K562 (cell line): ENCODE data around the gene SLCO3A1. TPM values are rescaled to one million over a fixed set of nuclear protein-coding genes. Genes with fewer than 3 reads are reported as not detected.

Experiments used
- ATAC-seq: fragments of 200-7000 bp; cut with Tn5 transposase; 3 replicates; pipeline ENCODE4 v1.9.1; 2020; ENCODE audit warnings: moderate library complexity
- BruUV-seq: library from RNA; stranded (reverse); fragments of 400-500 nt; replicated peaks from 2 replicates; lab custom pipeline; 2021; lab: Mats Ljungman, UMichigan
- CTCF ChIA-PET: fragments of 300-600 bp; formaldehyde crosslinking; extraction: SDS; loops from one replicate; lab custom pipeline; 2021; ENCODE audit warnings: low intra/inter-chr PET ratio; lab: Yijun Ruan, JAX
- POLR2A ChIA-PET: fragments of 300-600, 350-650 bp; sonication (Branson Sonifier 250); formaldehyde crosslinking; extraction: SDS; loops from one replicate; lab custom pipeline; 2021; ENCODE audit warnings: antibody characterized with exemption, inconsistent platforms; lab: Yijun Ruan, JAX
- DNase-seq, 4 experiments: peaks; one replicate each; pipeline versions ENCODE4 v3.0.0 to v3.0.0-alpha.2; 2011 to 2018; ENCODE audit warnings: low spot score in 3 of 4, mixed read lengths in 3 of 4; ENCODE audit errors: extremely low read depth in 1 of 4
- FAIRE-seq: peaks from 2 replicates; lab custom pipeline; 2011; peaks lifted over from hg19 to GRCh38; lab: Jason Lieb, UNC
- H2AFZ ChIP-seq: 2 replicates; pipeline ENCODE4 v1.6.0; 2011; ENCODE audit warnings: low read depth, low read length, control low read depth, inconsistent platforms
- H3K27ac ChIP-seq: fragments of 200-600 bp; 3 replicates; pipeline ENCODE4 v1.8.0; 2011; ENCODE audit warnings: low read depth, mild to moderate bottlenecking, control low read depth, inconsistent platforms, low read length, moderate library complexity, mixed read lengths; ENCODE audit errors: extremely low read depth
- H3K27me3 ChIP-seq, 2 experiments: fragments of 300-600 bp in 1 of 2; 2 replicates in 1 of 2; 3 replicates in 1 of 2; pipeline versions ENCODE4 v1.6.0 to v1.8.0; 2011; ENCODE audit warnings: inconsistent platforms in 2 of 2, low read length in 2 of 2, mild to moderate bottlenecking in 1 of 2, mixed read lengths in 1 of 2, moderate library complexity in 1 of 2; ENCODE audit not compliant: control insufficient read depth in 2 of 2, insufficient read depth in 2 of 2
- H3K36me3 ChIP-seq: fragments of 300-600 bp; 3 replicates; pipeline ENCODE4 v1.8.0; 2011; ENCODE audit warnings: mild to moderate bottlenecking, low read length, inconsistent platforms; ENCODE audit not compliant: control insufficient read depth, insufficient read depth
- H3K4me1 ChIP-seq, 2 experiments: fragments of 200-600 bp in 1 of 2; replicated peaks in 1 of 2; 2 replicates in 1 of 2; 3 replicates in 1 of 2; pipeline versions ENCODE4 v1.5.1 to v1.8.0; 2011; ENCODE audit warnings: inconsistent platforms in 2 of 2, low read length in 2 of 2, mild to moderate bottlenecking in 1 of 2, mixed read lengths in 1 of 2, moderate library complexity in 1 of 2; ENCODE audit not compliant: control insufficient read depth in 2 of 2, insufficient read depth in 2 of 2
- H3K4me2 ChIP-seq: 2 replicates; pipeline ENCODE4 v1.6.1; 2011; ENCODE audit warnings: low read length, control low read depth, inconsistent platforms, mixed read lengths; ENCODE audit not compliant: insufficient read depth
- H3K4me3 ChIP-seq: fragments of 200-600 bp; sonication (generic), shearing (Covaris generic); 2 replicates; pipeline ENCODE4 v1.5.1; 2016; ENCODE audit warnings: control low read depth, inconsistent platforms
- H3K79me2 ChIP-seq: fragments of 200-600 bp; 3 replicates; pipeline ENCODE4 v1.8.0; 2011; ENCODE audit warnings: low read length, inconsistent platforms; ENCODE audit not compliant: control insufficient read depth, insufficient read depth
- H3K9ac ChIP-seq, 2 experiments: 2 replicates each; pipeline versions ENCODE4 v1.6.0 to v1.6.1; 2011; ENCODE audit warnings: low read depth in 2 of 2, low read length in 2 of 2, control low read depth in 1 of 2, inconsistent platforms in 1 of 2, mild to moderate bottlenecking in 1 of 2, mixed read lengths in 1 of 2; ENCODE audit not compliant: insufficient read depth in 1 of 2
- H3K9me1 ChIP-seq: one replicate; pipeline ENCODE4 v1.6.0; 2011; ENCODE audit warnings: inconsistent platforms, mild to moderate bottlenecking, low read length, moderate library complexity; ENCODE audit not compliant: control insufficient read depth, insufficient read depth
- H3K9me3 ChIP-seq: replicated peaks from 2 replicates; pipeline ENCODE4 v1.5.1; 2011; ENCODE audit warnings: low read depth, low read length, inconsistent platforms; ENCODE audit not compliant: control insufficient read depth, insufficient read depth
- H4K20me1 ChIP-seq: replicated peaks from 2 replicates; pipeline ENCODE4 v1.6.1; 2011; ENCODE audit warnings: low read length, inconsistent platforms, mixed read lengths; ENCODE audit not compliant: control insufficient read depth, insufficient read depth
- CBX5 ChIP-seq: IDR thresholded peaks from 2 replicates; pipeline ENCODE4 v1.6.1; 2014; ENCODE audit warnings: low read depth, borderline replicate concordance
- CXXC5 ChIP-seq: fragments of 250-450 bp; sonication (Bioruptor Pico); IDR thresholded peaks from 2 replicates; pipeline ENCODE4 v1.8.0; 2022; ENCODE audit warnings: inconsistent platforms, mild to moderate bottlenecking, moderate library complexity
- DPF2 ChIP-seq: fragments of 450-650 bp; IDR thresholded peaks from 2 replicates; pipeline ENCODE4 v1.6.1; 2016
- FOXJ3 ChIP-seq: sonication (generic); formaldehyde crosslinking; IDR thresholded peaks from 2 replicates; pipeline ENCODE4 v1.4.0; 2020; ENCODE audit warnings: mild to moderate bottlenecking, missing genetic modification reagents
- KAT8 ChIP-seq: fragments of 450-650 bp; IDR thresholded peaks from 2 replicates; pipeline ENCODE4 v1.6.1; 2016; ENCODE audit warnings: low read depth, mild to moderate bottlenecking
- NR4A1 ChIP-seq, 2 experiments: fragments of 250-450 bp in 1 of 2; fragments of 450-650 bp in 1 of 2; sonication (Bioruptor Pico) in 1 of 2; IDR thresholded peaks; 2 replicates each; pipeline versions ENCODE4 v1.4.0 to v1.6.1; 2016 to 2020; ENCODE audit warnings: mild to moderate bottlenecking in 2 of 2, missing compliant biosample characterization in 1 of 2, missing genetic modification characterization in 1 of 2, moderate library complexity in 1 of 2
- SMC3 ChIP-seq: conservative IDR thresholded peaks from 2 replicates; pipeline ENCODE4 v1.6.1; 2011; ENCODE audit warnings: low read depth, low read length, improper control_type of control experiment; ENCODE audit not compliant: insufficient read depth
- SRF ChIP-seq, 2 experiments: fragments of 250-450, 450-650 bp in 1 of 2; sonication (Bioruptor Pico) in 1 of 2; sonication (generic) in 1 of 2; formaldehyde crosslinking; IDR thresholded peaks; 2 replicates each; pipeline versions ENCODE4 v1.5.0 to v1.5.1; 2020 to 2022; ENCODE audit warnings: mild to moderate bottlenecking in 1 of 2, missing genetic modification reagents in 1 of 2
- TAL1 ChIP-seq: fragments of 450-650 bp; IDR thresholded peaks from 2 replicates; pipeline ENCODE4 v1.6.1; 2016; ENCODE audit warnings: mild to moderate bottlenecking
- ZBTB43 ChIP-seq: sonication (generic); formaldehyde crosslinking; IDR thresholded peaks from 2 replicates; pipeline ENCODE4 v1.8.0; 2023; ENCODE audit warnings: mild to moderate bottlenecking, missing genetic modification reagents
- ZNF57 ChIP-seq: fragments of 450-650 bp; formaldehyde crosslinking; IDR thresholded peaks from 2 replicates; pipeline ENCODE4 v1.4.0; 2020; ENCODE audit warnings: mild to moderate bottlenecking, moderate library complexity
- WGBS: fragments of 100-300 bp; shearing (Covaris generic); methylation state at CpG from one replicate; pipeline ENCODE4 v1.1.6; 2016; ENCODE audit warnings: low coverage, mixed read lengths; ENCODE audit not compliant: insufficient coverage; ENCODE audit errors: missing lambda C conversion rate; 5-methylcytosine and 5-hydroxymethylcytosine counted together
- in situ Hi-C: fragments of 300-500 bp; cut with MboI; formaldehyde crosslinking; loops from 4 replicates; pipeline ENCODE4 v1.15.0; 2018; ENCODE audit warnings: inconsistent platforms, mixed read lengths
- intact Hi-C: fragments of 100-400 bp; cut with micrococcal nuclease; formaldehyde crosslinking; loops from 2 replicates; pipeline ENCODE4 v1.14.2; 2022
- polyA plus RNA-seq, 8 experiments: library from polyadenylated mRNA; depleted of rRNA in 4 of 8; stranded (reverse) in 5 of 8; unstranded in 3 of 8; fragments of >200 nt; fragmentation: Nextera tagmentation in 2 of 8; fragmentation: Illumina TruSeq in 1 of 8; extraction: Ambion mirVana in 2 of 8; extraction: Trizol in 1 of 8; gene quantifications; 2 replicates each; pipeline versions ENCODE4 v1.2.1 to v1.2.3, GENCODE V29; 2011 to 2014; ENCODE audit warnings: inconsistent platforms in 1 of 8, missing spikeins in 1 of 8
- total RNA-seq, 7 experiments: library from RNA; depleted of rRNA in 6 of 7; stranded (reverse); fragments of >200 nt in 6 of 7; fragmentation: Illumina TruSeq in 2 of 7; extraction: Trizol in 2 of 7; gene quantifications; 2 replicates each; pipeline versions ENCODE4 v1.2.1 to v1.2.3, GENCODE V29; 2011 to 2021; ENCODE audit warnings: low replicate concordance in 1 of 7
- TF ChIP-seq, protein P1 (sequence below): fragments of 450-650 bp; IDR thresholded peaks from 2 replicates; pipeline ENCODE4 v1.6.1; 2018; ENCODE audit not compliant: partially characterized antibody

Gene SLCO3A1
- total and polyA plus RNA-seq, 9 of the 15 experiments (the other 6 are each of a cell fraction or from before 2014, with no cell fraction given), result 0.01 to 0.84 (median 0.06) TPM; not detected in 3

- 0% methylated on average over 5 of the region's 5 CpGs for WGBS
- Histone ChIP-seq H3K36me3 (no peaks in the 10 kb centered on the region), H2AFZ (no peak overlapping the region), H4K20me1 (peaks cover 6% of the 10 kb centered on the region; the same call in 1 of the 2 replicates), H3K4me2 (no peak overlapping the region), H3K27me3 (peaks cover 3 to 27% of the 10 kb centered on the region in 2 experiments; a peak in 4 of 5 replicates), H3K4me1 (no peaks in the 10 kb centered on the region), H3K9me3 (no peaks in the 10 kb centered on the region), H3K9me1 (no peaks in the 10 kb centered on the region), H3K9ac (no peak overlapping the region), H3K4me3 (no peak overlapping the region), H3K27ac (no peak overlapping the region), H3K79me2 (no peaks in the 10 kb centered on the region)
- no TSS peak for BruUV-seq
- ChIA-PET CTCF (no interaction called here), POLR2A (no interaction called here)
- in situ Hi-C loops (no loop called here), intact Hi-C loops (no loop called here)
- no peak for ATAC-seq
- no peak for DNase-seq
- no peak for TF ChIP-seq SRF (CRISPR knock-in tag; IDR thresholded peaks at IDR 0.05)
- no peak for TF ChIP-seq SMC3
- no peak for TF ChIP-seq DPF2
- no peak for TF ChIP-seq ZNF57
- TF ChIP-seq TAL1, result no peak
- FAIRE-seq, result no peak
These were observed 275.3 kb downstream of the SLCO3A1 start for GRCh38 chr15:92128788-92129187.

DNA sequence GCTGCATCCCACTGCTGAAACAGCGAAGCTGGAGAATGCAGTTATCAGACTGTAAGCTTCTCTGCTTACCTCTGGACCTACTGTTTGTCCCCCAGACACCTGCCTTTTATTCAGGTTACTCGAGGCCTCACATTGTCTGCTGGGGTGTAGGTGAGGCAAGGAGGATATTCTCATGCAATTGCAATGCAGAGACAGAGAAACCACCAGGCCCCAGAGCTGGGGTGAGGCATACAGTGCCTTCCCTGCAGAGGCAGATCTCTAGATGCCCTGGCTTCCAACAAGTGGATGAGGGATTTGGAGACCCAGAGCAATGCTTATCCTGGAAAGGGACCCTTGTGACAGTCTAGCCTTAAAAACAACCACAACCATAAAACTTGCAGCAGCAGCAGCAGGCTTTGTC, 276.7 kb downstream of the SLCO3A1 start:
- Histone ChIP-seq H3K9ac (no peak overlapping the region), H3K4me2 (no peak overlapping the region), H3K9me3 (no peaks in the 10 kb centered on the region), H3K27ac (no peak overlapping the region), H2AFZ (no peak overlapping the region), H4K20me1 (peaks cover 6% of the 10 kb centered on the region; the same call in 1 of the 2 replicates), H3K4me1 (no peaks in the 10 kb centered on the region), H3K27me3 (peaks cover 3 to 27% of the 10 kb centered on the region in 2 experiments; a peak in 4 of 5 replicates), H3K36me3 (no peaks in the 10 kb centered on the region), H3K4me3 (no peak overlapping the region), H3K9me1 (no peaks in the 10 kb centered on the region), H3K79me2 (no peaks in the 10 kb centered on the region)
- no TSS peak for BruUV-seq
- ChIA-PET CTCF (no interaction called here), POLR2A (no interaction called here)
- FAIRE-seq (no peak), DNase-seq (no peak), ATAC-seq (no peak)
- in situ Hi-C loops (no loop called here), intact Hi-C loops (no loop called here)
- 4% methylated on average over 2 of the region's 2 CpGs for WGBS
- no peak for TF ChIP-seq CXXC5 (CRISPR knock-in tag)
- TF ChIP-seq, protein P1, sequence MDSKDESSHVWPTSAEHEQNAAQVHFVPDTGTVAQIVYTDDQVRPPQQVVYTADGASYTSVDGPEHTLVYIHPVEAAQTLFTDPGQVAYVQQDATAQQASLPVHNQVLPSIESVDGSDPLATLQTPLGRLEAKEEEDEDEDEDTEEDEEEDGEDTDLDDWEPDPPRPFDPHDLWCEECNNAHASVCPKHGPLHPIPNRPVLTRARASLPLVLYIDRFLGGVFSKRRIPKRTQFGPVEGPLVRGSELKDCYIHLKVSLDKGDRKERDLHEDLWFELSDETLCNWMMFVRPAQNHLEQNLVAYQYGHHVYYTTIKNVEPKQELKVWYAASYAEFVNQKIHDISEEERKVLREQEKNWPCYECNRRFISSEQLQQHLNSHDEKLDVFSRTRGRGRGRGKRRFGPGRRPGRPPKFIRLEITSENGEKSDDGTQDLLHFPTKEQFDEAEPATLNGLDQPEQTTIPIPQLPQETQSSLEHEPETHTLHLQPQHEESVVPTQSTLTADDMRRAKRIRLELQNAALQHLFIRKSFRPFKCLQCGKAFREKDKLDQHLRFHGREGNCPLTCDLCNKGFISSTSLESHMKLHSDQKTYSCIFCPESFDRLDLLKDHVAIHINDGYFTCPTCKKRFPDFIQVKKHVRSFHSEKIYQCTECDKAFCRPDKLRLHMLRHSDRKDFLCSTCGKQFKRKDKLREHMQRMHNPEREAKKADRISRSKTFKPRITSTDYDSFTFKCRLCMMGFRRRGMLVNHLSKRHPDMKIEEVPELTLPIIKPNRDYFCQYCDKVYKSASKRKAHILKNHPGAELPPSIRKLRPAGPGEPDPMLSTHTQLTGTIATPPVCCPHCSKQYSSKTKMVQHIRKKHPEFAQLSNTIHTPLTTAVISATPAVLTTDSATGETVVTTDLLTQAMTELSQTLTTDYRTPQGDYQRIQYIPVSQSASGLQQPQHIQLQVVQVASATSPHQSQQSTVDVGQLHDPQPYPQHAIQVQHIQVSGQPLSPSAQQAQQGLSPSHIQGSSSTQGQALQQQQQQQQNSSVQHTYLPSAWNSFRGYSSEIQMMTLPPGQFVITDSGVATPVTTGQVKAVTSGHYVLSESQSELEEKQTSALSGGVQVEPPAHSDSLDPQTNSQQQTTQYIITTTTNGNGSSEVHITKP, result no peak
- TF ChIP-seq ZBTB43 (CRISPR knock-in tag), result no peak
- no peak for TF ChIP-seq KAT8
- no peak for TF ChIP-seq FOXJ3 (CRISPR knock-in tag)
- TF ChIP-seq NR4A1 (CRISPR knock-in tag; IDR thresholded peaks at IDR 0.05), result no peak
- no peak for TF ChIP-seq NR4A1 (tag; IDR thresholded peaks at IDR 0.05)
- TF ChIP-seq CBX5, result no peak
